SK-N-MC (cell line): ENCODE data around the gene C12orf60.
"Not testable (repeated sequence)": the region's sequence is repeated elsewhere in the genome, so short reads cannot be mapped to it uniquely, and the experiment has no call there.

Experiments
- DNase-seq: peaks from one replicate; pipeline ENCODE4 v3.0.0-alpha.2; 2011; ENCODE audit warnings: low read depth, low spot score
- H3K27ac ChIP-seq: fragments of 200-600 bp; sonication (generic); 2 replicates; pipeline ENCODE4 v1.5.1; 2016; ENCODE audit warnings: mixed run types
- H3K36me3 ChIP-seq: fragments of 200-600 bp; sonication (generic); 2 replicates; pipeline ENCODE4 v1.6.1; 2017; ENCODE audit warnings: antibody characterized with exemption, low read length, mixed read lengths; ENCODE audit not compliant: insufficient read depth
- H3K4me3 ChIP-seq: fragments of 200-600 bp; sonication (generic); 2 replicates; pipeline ENCODE4 v1.5.1; 2016
- H3K9ac ChIP-seq: fragments of 200-600 bp; sonication (generic); 2 replicates; pipeline ENCODE4 v1.8.0; 2017; ENCODE audit warnings: mixed run types, mixed read lengths; ENCODE audit not compliant: insufficient read length
- H3K9me3 ChIP-seq: fragments of 200-600 bp; sonication (generic); 2 replicates; pipeline ENCODE4 v1.6.1; 2017; ENCODE audit warnings: low read depth, mild to moderate bottlenecking, antibody characterized with exemption, low read length, moderate library complexity, mixed read lengths
- EZH2 ChIP-seq: fragments of 200-600 bp; sonication (generic); IDR thresholded peaks from one replicate; pipeline ENCODE4 v1.6.1; 2017; ENCODE audit warnings: antibody characterized with exemption
- FOXP2 ChIP-seq: optimal IDR thresholded peaks from 2 replicates; pipeline ENCODE3; 2011; ENCODE audit warnings: mild to moderate bottlenecking, moderate library complexity; ENCODE audit not compliant: insufficient read depth; ENCODE audit errors: extremely low read length, control extremely low read depth
- POLR2AphosphoS5 ChIP-seq: IDR thresholded peaks from 2 replicates; pipeline ENCODE4 v1.6.1; 2012; ENCODE audit warnings: mild to moderate bottlenecking, low read depth, low read length, borderline replicate concordance

Gene C12orf60, protein sequence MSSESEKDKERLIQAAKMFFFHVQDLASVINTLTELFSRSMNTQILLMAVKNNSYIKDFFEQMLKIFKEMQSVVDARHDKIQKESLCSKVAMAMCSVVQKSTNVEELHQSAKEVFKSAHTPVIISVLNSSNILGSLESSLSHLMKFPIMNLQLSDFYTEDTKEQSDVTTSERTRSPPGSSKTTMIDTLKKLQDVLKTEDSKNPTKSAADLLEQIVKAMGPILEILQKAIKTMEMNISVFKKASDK

DNA sequence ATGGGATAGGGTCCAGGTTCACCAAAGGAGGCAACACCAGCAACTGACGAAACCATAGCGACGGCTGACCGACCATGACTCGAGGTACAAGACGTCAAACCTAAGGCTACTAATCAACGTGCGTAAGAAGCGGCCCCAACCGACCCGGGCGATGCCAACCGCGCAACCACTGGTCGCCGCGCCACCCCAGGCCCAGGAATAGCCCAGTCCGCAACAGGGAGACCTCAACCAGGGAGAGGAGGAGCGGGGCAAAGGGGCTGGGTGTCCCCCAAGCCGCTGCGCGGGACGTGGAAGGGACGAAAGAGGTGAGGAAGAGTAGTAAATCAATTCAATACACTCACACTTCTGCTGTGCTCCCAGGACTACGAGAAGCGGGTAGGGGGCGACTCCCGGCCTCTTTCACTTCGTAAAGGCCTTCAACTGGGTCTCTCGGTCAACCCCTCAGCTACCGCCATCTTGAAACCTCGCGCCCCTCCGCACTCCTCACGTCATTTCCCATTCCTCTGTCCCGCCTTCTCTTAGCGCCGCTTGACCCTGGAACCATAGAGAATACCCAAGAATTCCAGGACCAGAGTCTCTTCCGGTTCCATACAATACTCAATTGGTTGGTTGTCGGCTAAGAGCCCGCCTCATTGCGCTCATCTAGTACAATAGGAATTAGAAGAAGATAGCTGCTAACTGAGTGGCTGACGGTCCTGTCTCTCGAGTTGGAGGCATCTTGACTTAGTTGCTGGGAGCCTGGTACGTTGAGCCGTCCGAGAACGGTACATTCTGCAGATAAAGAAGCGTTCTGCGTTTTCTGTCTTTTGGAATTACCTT, at the start of gene C12orf60, which contains the start of gene WBP11:
Gene C12orf60 (plus strand): TSS at position 660 of the 819 bp plus-strand sequence. CDS start 19,266 bp downstream, outside the sequence.
Gene WBP11 (minus strand): TSS at position 468 of the 819 bp plus-strand sequence. CDS start 2,095 bp downstream, outside the sequence.
- peak within 1 kb of the TSS; percentile 93 for H3K9ac ChIP-seq
- no peaks in the 10 kb centered on the region for H3K9me3 ChIP-seq
- TF ChIP-seq FOXP2 (no peak), EZH2 (no peak), POLR2AphosphoS5 (peak; percentile 98)
- DNase-seq = peak; percentile 98
- peak within 1 kb of the TSS; percentile 57; the same call in 1 of the 2 replicates for H3K27ac ChIP-seq
- H3K4me3 ChIP-seq = peak within 1 kb of the TSS; percentile 90
- peaks cover 29% of the 10 kb centered on the region for H3K36me3 ChIP-seq

DNA sequence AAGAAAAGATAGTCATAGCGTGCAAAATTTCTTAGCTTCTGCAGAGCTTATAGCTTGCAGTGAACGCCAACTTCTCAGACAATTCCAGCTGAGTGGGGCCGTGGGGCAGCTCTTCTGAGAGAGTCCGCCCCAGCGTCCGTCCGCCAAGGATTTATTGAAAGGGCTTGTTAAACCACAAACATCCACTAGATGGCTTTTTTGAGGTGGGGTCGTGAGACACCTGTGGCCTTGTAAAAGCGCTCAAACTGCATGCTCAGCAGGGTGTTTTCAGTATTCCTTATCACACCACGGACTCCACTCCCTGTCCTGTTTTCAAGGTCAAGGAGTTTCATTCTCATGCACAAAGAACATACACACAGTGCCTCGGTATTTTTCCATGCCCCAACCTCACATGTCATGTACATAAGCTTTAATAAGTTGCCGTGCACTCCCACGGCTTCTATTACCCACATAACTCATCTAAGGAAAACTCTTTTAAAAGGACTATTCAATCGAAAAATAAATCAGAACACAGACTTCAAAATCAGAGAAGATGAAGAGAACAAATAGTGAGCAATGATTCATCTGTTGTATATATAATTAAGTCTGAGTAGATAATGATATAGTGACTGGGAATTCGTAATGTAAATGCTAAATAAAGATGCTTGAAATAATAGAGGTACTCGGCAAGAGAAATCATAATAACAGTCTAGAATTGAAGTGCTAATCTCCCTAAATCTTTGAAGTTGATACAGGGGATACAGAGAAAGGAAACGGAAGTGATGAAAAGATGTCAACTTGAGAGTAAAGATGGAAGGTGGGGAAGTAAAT, 46.9 kb upstream of the C12orf60 start:
- TF ChIP-seq EZH2 (no peak), FOXP2 (no peak), POLR2AphosphoS5 (no peak)
- no peak overlapping the region for H3K27ac ChIP-seq
- no peak overlapping the region for H3K9ac ChIP-seq
- H3K36me3 ChIP-seq = no peaks in the 10 kb centered on the region
- H3K4me3 ChIP-seq = no peak overlapping the region
- no peak for DNase-seq
- H3K9me3 ChIP-seq = no peaks in the 10 kb centered on the region

GRCh38 chr12:14759711-14760280, 43.7 kb upstream of the C12orf60 start:
- not testable (repeated sequence) for H3K27ac ChIP-seq, H3K9ac ChIP-seq, DNase-seq, H3K36me3 ChIP-seq, H3K4me3 ChIP-seq, H3K9me3 ChIP-seq

GRCh38 chr12:14765398-14765797, 38.1 kb upstream of the C12orf60 start:
- Histone ChIP-seq H3K36me3 (no peaks in the 10 kb centered on the region), H3K27ac (no peak overlapping the region), H3K4me3 (no peak overlapping the region), H3K9ac (no peak overlapping the region), H3K9me3 (no peaks in the 10 kb centered on the region; the same call in 1 of the 2 replicates)
- TF ChIP-seq POLR2AphosphoS5 (no peak), EZH2 (no peak), FOXP2 (no peak)
- no peak for DNase-seq

DNA sequence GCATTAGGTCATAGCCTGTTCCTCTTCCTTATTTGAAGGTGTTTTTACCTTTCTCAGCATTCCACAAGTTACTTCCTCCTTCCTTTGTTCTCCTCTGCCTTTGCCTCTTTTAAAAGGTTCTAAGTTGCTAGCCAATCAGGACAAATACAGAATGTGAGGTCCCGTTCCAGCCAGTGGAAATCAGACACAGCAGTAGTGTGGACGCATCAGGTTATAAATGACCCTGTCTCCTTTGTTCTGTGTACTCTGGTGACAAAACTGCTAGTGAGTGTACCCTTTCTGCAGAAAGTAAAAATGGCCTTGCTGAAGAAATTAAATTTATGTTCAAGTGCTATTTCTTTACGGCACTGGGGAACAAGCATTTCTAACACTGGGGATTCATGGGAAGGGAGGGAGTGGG, 37.5 kb upstream of the C12orf60 start:
- not testable (repeated sequence) for H3K36me3 ChIP-seq, H3K9me3 ChIP-seq, DNase-seq, H3K27ac ChIP-seq, H3K9ac ChIP-seq, H3K4me3 ChIP-seq

- no peak for DNase-seq
- TF ChIP-seq POLR2AphosphoS5 (no peak), EZH2 (no peak), FOXP2 (no peak)
- peak overlapping the region; percentile 56; the same call in 1 of the 2 replicates for H3K27ac ChIP-seq
- H3K36me3 ChIP-seq = no peaks in the 10 kb centered on the region
- H3K4me3 ChIP-seq = no peak overlapping the region
- no peaks in the 10 kb centered on the region; the same call in 1 of the 2 replicates for H3K9me3 ChIP-seq
- no peak overlapping the region for H3K9ac ChIP-seq
Measured at GRCh38 chr12:14766649-14767215, 36.7 kb upstream of the C12orf60 start.

DNA sequence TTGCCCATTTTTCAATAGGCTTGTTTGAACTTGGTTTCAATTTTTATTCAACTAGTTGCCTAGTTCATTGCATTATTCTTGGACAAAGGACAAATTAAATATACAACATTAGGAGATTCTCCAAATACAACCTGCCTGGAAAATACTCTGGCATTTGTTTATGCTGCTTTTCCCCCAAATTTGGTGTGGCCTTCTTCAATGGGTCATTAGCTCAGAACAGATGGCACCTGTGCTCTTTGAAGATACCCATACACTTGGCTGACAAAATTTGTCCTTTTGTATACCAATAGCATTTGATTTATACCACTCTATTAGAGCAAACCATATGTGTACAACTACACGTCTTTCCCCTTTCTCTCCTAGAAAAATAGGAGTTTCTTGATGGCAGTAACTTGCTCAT, 35.9 kb upstream of the C12orf60 start:
- DNase-seq = no peak
- peak overlapping the region; percentile 56; the same call in 1 of the 2 replicates for H3K27ac ChIP-seq
- no peak overlapping the region for H3K9ac ChIP-seq
- no peaks in the 10 kb centered on the region; the same call in 1 of the 2 replicates for H3K9me3 ChIP-seq
- TF ChIP-seq EZH2 = no peak
- TF ChIP-seq FOXP2 = no peak
- TF ChIP-seq POLR2AphosphoS5 = no peak
- H3K4me3 ChIP-seq = no peak overlapping the region
- H3K36me3 ChIP-seq = no peaks in the 10 kb centered on the region

GRCh38 chr12:14768823-14769405, 34.6 kb upstream of the C12orf60 start:
- H3K4me3 ChIP-seq = peak overlapping the region; percentile 80
- peak overlapping the region; percentile 56; the same call in 1 of the 2 replicates for H3K27ac ChIP-seq
- TF ChIP-seq POLR2AphosphoS5 (no peak), EZH2 (no peak), FOXP2 (no peak)
- H3K36me3 ChIP-seq = no peaks in the 10 kb centered on the region
- H3K9ac ChIP-seq = no peak overlapping the region
- H3K9me3 ChIP-seq = no peaks in the 10 kb centered on the region; the same call in 1 of the 2 replicates
- no peak for DNase-seq
